ENCODE data around the gene COL4A4.

DNA sequence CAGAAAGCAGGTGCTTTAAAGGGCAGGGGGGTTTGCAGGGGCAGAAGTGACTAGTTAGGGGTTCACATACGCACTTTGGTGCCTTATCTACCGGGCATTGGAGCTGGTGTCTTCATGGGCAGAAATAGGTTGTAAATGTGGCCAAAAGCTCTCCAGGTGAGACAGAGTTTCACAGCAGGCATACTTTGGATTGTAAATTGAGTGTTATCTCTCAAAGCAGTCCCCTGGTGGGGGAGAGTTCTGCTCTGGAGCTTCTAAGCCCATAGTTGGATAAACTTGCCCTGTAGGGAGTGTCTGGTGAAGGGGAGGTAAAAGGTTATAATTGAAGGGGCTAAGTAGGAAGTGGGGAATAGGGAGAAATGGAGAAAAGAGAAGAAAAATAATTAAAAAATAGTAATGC is 43.6 kb upstream of the COL4A4 start:
- TF ChIP-seq CTCF (tag by site-specific recombination; IDR thresholded peaks at IDR 0.05) (no peak), ZBTB7A (tag by site-specific recombination; IDR thresholded peaks at IDR 0.05; ENCODE audit: low read depth) (no peak), PRDM1 (tag by site-specific recombination; IDR thresholded peaks at IDR 0.05) (no peak), HOXA7 (CRISPR knock-in tag; IDR thresholded peaks at IDR 0.05; ENCODE audit: borderline replicate concordance) (no peak)
- TF ChIP-seq, protein P1, sequence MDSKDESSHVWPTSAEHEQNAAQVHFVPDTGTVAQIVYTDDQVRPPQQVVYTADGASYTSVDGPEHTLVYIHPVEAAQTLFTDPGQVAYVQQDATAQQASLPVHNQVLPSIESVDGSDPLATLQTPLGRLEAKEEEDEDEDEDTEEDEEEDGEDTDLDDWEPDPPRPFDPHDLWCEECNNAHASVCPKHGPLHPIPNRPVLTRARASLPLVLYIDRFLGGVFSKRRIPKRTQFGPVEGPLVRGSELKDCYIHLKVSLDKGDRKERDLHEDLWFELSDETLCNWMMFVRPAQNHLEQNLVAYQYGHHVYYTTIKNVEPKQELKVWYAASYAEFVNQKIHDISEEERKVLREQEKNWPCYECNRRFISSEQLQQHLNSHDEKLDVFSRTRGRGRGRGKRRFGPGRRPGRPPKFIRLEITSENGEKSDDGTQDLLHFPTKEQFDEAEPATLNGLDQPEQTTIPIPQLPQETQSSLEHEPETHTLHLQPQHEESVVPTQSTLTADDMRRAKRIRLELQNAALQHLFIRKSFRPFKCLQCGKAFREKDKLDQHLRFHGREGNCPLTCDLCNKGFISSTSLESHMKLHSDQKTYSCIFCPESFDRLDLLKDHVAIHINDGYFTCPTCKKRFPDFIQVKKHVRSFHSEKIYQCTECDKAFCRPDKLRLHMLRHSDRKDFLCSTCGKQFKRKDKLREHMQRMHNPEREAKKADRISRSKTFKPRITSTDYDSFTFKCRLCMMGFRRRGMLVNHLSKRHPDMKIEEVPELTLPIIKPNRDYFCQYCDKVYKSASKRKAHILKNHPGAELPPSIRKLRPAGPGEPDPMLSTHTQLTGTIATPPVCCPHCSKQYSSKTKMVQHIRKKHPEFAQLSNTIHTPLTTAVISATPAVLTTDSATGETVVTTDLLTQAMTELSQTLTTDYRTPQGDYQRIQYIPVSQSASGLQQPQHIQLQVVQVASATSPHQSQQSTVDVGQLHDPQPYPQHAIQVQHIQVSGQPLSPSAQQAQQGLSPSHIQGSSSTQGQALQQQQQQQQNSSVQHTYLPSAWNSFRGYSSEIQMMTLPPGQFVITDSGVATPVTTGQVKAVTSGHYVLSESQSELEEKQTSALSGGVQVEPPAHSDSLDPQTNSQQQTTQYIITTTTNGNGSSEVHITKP (tag by site-specific recombination; IDR thresholded peaks at IDR 0.05) = no peak
- TF ChIP-seq, protein P2, sequence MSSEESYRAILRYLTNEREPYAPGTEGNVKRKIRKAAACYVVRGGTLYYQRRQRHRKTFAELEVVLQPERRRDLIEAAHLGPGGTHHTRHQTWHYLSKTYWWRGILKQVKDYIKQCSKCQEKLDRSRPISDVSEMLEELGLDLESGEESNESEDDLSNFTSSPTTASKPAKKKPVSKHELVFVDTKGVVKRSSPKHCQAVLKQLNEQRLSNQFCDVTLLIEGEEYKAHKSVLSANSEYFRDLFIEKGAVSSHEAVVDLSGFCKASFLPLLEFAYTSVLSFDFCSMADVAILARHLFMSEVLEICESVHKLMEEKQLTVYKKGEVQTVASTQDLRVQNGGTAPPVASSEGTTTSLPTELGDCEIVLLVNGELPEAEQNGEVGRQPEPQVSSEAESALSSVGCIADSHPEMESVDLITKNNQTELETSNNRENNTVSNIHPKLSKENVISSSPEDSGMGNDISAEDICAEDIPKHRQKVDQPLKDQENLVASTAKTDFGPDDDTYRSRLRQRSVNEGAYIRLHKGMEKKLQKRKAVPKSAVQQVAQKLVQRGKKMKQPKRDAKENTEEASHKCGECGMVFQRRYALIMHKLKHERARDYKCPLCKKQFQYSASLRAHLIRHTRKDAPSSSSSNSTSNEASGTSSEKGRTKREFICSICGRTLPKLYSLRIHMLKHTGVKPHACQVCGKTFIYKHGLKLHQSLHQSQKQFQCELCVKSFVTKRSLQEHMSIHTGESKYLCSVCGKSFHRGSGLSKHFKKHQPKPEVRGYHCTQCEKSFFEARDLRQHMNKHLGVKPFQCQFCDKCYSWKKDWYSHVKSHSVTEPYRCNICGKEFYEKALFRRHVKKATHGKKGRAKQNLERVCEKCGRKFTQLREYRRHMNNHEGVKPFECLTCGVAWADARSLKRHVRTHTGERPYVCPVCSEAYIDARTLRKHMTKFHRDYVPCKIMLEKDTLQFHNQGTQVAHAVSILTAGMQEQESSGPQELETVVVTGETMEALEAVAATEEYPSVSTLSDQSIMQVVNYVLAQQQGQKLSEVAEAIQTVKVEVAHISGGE (tag by site-specific recombination; conservative IDR thresholded peaks at IDR 0.05; ENCODE audit: low read depth) = no peak
- TF ChIP-seq, protein P3, sequence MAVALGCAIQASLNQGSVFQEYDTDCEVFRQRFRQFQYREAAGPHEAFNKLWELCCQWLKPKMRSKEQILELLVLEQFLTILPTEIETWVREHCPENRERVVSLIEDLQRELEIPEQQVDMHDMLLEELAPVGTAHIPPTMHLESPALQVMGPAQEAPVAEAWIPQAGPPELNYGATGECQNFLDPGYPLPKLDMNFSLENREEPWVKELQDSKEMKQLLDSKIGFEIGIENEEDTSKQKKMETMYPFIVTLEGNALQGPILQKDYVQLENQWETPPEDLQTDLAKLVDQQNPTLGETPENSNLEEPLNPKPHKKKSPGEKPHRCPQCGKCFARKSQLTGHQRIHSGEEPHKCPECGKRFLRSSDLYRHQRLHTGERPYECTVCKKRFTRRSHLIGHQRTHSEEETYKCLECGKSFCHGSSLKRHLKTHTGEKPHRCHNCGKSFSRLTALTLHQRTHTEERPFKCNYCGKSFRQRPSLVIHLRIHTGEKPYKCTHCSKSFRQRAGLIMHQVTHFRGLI (tag by site-specific recombination; IDR thresholded peaks at IDR 0.05) = no peak

All from HEK293 (cell line).